OCI-LY1 (cell line): ENCODE data around the gene ST6GALNAC4.

ENCODE experiments used
- CTCF ChIP-seq: fragments of 200-600 bp; sonication (generic), shearing (Covaris generic); IDR thresholded peaks from 2 replicates; pipeline ENCODE4 v1.5.1; 2017; ENCODE audit warnings: mild to moderate bottlenecking, antibody characterized with exemption, low read length, moderate library complexity, mixed read lengths
- EZH2 ChIP-seq: fragments of 200-600 bp; sonication (generic), shearing (Covaris generic); IDR thresholded peaks from 2 replicates; pipeline ENCODE4 v1.8.0; 2017; ENCODE audit warnings: borderline replicate concordance, mixed run types, mild to moderate bottlenecking, antibody characterized with exemption, low read length, moderate library complexity, mixed read lengths

- no peak for TF ChIP-seq CTCF
- TF ChIP-seq EZH2: no peak
Observed at GRCh38 chr9:127867356-127868277, 49.2 kb downstream of the ST6GALNAC4 start.
